IMR-90 (cell line): Measurements from ENCODE around the gene ATG5. TPM values are rescaled to one million over a fixed set of nuclear protein-coding genes. Genes with fewer than 3 reads are reported as not detected.

Source experiments
- ATAC-seq: fragments of 200-7000 bp; cut with Tn5 transposase; 2 replicates; pipeline ENCODE4 v1.9.1; 2020; ENCODE audit warnings: low read depth, mild to moderate bottlenecking, moderate library complexity
- BruUV-seq: library from RNA; stranded (reverse); fragments of 400-500 nt; replicated peaks from 2 replicates; lab custom pipeline; 2021; lab: Mats Ljungman, UMichigan
- CTCF ChIA-PET: fragments of 300-600 bp; formaldehyde crosslinking; extraction: SDS; loops from one replicate; lab custom pipeline; 2021; ENCODE audit warnings: antibody characterized with exemption; lab: Yijun Ruan, JAX
- POLR2A ChIA-PET: fragments of 300-600 bp; sonication (Branson Sonifier 250); formaldehyde crosslinking; loops from one replicate; lab custom pipeline; 2022; ENCODE audit warnings: antibody characterized with exemption; ENCODE audit not compliant: unreplicated experiment; lab: Charles Lee
- DNase-seq: peaks from one replicate; pipeline ENCODE4 v3.0.0; 2013
- H2AFZ ChIP-seq: replicated peaks from 2 replicates; pipeline ENCODE3; 2013; ENCODE audit warnings: low read length, mild to moderate bottlenecking; ENCODE audit not compliant: poor library complexity
- H2AK5ac ChIP-seq: 2 replicates; pipeline ENCODE4 v1.6.1; 2013; ENCODE audit warnings: low read depth, low read length, inconsistent platforms
- H2AK9ac ChIP-seq: replicated peaks from 2 replicates; pipeline ENCODE3; 2013; ENCODE audit warnings: mild to moderate bottlenecking, low read depth, low read length, moderate library complexity; ENCODE audit not compliant: poor library complexity
- H2BK120ac ChIP-seq: 2 replicates; pipeline ENCODE4 v1.6.1; 2013; ENCODE audit warnings: low read depth, low read length, inconsistent platforms
- H2BK15ac ChIP-seq: 3 replicates; pipeline ENCODE4 v1.6.1; 2013; ENCODE audit warnings: low read depth, low read length, inconsistent platforms
- H2BK20ac ChIP-seq: 2 replicates; pipeline ENCODE4 v1.6.1; 2013; ENCODE audit warnings: low read depth, mild to moderate bottlenecking, inconsistent platforms, low read length, moderate library complexity
- H2BK5ac ChIP-seq: 2 replicates; pipeline ENCODE4 v1.6.1; 2013; ENCODE audit warnings: mild to moderate bottlenecking, low read depth, low read length, inconsistent platforms; ENCODE audit not compliant: poor library complexity, severe bottlenecking
- H3K14ac ChIP-seq: replicated peaks from 2 replicates; pipeline ENCODE4 v1.6.1; 2013; ENCODE audit warnings: low read depth, low read length, inconsistent platforms
- H3K18ac ChIP-seq: 2 replicates; pipeline ENCODE4 v1.6.1; 2013; ENCODE audit warnings: low read depth, low read length, control low read depth
- H3K23ac ChIP-seq: 2 replicates; pipeline ENCODE4 v1.6.1; 2013; ENCODE audit warnings: low read depth, low read length, inconsistent platforms
- H3K27ac ChIP-seq: 2 replicates; pipeline ENCODE4 v1.5.1; 2013; ENCODE audit warnings: mild to moderate bottlenecking, control low read depth, low read length; ENCODE audit not compliant: insufficient read depth
- H3K27me3 ChIP-seq: 2 replicates; pipeline ENCODE4 v1.6.1; 2013; ENCODE audit warnings: low read length; ENCODE audit not compliant: control insufficient read depth, insufficient read depth
- H3K36me3 ChIP-seq: 2 replicates; pipeline ENCODE4 v1.6.1; 2013; ENCODE audit warnings: low read length, mixed read lengths; ENCODE audit not compliant: control insufficient read depth, insufficient read depth
- H3K4ac ChIP-seq: 2 replicates; pipeline ENCODE4 v1.6.1; 2013; ENCODE audit warnings: low read depth, low read length, inconsistent platforms
- H3K4me1 ChIP-seq: 2 replicates; pipeline ENCODE4 v1.6.1; 2013; ENCODE audit warnings: low read length, mixed read lengths; ENCODE audit not compliant: control insufficient read depth, insufficient read depth
- H3K4me2 ChIP-seq: 2 replicates; pipeline ENCODE4 v1.6.1; 2013; ENCODE audit warnings: low read depth, mild to moderate bottlenecking, control low read depth, low read length, moderate library complexity
- H3K4me3 ChIP-seq: 2 replicates; pipeline ENCODE4 v1.5.1; 2013; ENCODE audit warnings: low read depth, mild to moderate bottlenecking, control low read depth, low read length, moderate library complexity; ENCODE audit not compliant: insufficient read depth
- H3K56ac ChIP-seq: 2 replicates; pipeline ENCODE4 v1.6.1; 2013; ENCODE audit warnings: low read length, inconsistent platforms; ENCODE audit not compliant: insufficient read depth; ENCODE audit errors: extremely low read depth
- H3K79me1 ChIP-seq, 2 experiments: 2 replicates each; pipeline ENCODE4 v1.6.1; 2013; ENCODE audit warnings: low read length in 2 of 2, inconsistent platforms in 1 of 2, low read depth in 1 of 2
- H3K9ac ChIP-seq: 2 replicates; pipeline ENCODE4 v1.6.1; 2013; ENCODE audit warnings: low read depth, low read length, control low read depth
- H3K9me1 ChIP-seq: 2 replicates; pipeline ENCODE4 v1.6.1; 2013; ENCODE audit warnings: low read length, inconsistent platforms; ENCODE audit not compliant: insufficient read depth
- H3K9me3 ChIP-seq: 2 replicates; pipeline ENCODE4 v1.6.1; 2013; ENCODE audit warnings: low read length; ENCODE audit not compliant: control insufficient read depth, insufficient read depth
- H4K20me1 ChIP-seq: 2 replicates; pipeline ENCODE4 v1.6.1; 2013; ENCODE audit warnings: low read length, inconsistent platforms; ENCODE audit not compliant: insufficient read depth
- H4K5ac ChIP-seq: 2 replicates; pipeline ENCODE4 v1.6.1; 2013; ENCODE audit warnings: mild to moderate bottlenecking, low read depth, low read length, control low read depth
- H4K8ac ChIP-seq, 2 experiments: 2 replicates each; pipeline ENCODE4 v1.6.1; 2013; ENCODE audit warnings: low read depth in 2 of 2, low read length in 2 of 2, control low read depth in 1 of 2, inconsistent platforms in 1 of 2
- H4K91ac ChIP-seq: 2 replicates; pipeline ENCODE4 v1.6.1; 2013; ENCODE audit warnings: low read depth, low read length, inconsistent platforms; ENCODE audit not compliant: insufficient read depth
- MAFK ChIP-seq: IDR thresholded peaks from 2 replicates; pipeline ENCODE4 v1.6.1; 2012; ENCODE audit warnings: low read depth, low read length, improper control_type of control experiment
- RCOR1 ChIP-seq: IDR thresholded peaks from 2 replicates; pipeline ENCODE4 v1.6.1; 2012; ENCODE audit warnings: mild to moderate bottlenecking, low read length, improper control_type of control experiment; ENCODE audit not compliant: insufficient replicate concordance
- WGBS, 2 experiments: methylation state at CpG; one replicate each; pipeline versions ENCODE4 v1.1.5 to v1.1.7; 2013; ENCODE audit warnings: missing lambda C conversion rate in 2 of 2; ENCODE audit not compliant: insufficient read length in 1 of 2; ENCODE audit errors: extremely low coverage in 2 of 2; 5-methylcytosine and 5-hydroxymethylcytosine counted together
- dilution Hi-C: fragments of 300-500 bp; cut with HindIII; formaldehyde crosslinking; loops from one replicate; pipeline ENCODE4 v1.14.3; 2018; ENCODE audit warnings: low sequenced_read_pairs; ENCODE audit not compliant: unreplicated experiment
- in situ Hi-C: fragments of 300-500 bp; cut with MboI; formaldehyde crosslinking; loops from 3 replicates; pipeline ENCODE4 v1.14.3; 2019; ENCODE audit warnings: low sequenced_read_pairs, inconsistent platforms, mixed read lengths
- intact Hi-C: fragments of 100-400 bp; cut with micrococcal nuclease; formaldehyde crosslinking; loops from 2 replicates; pipeline ENCODE4 v1.10.0; 2022
- polyA plus RNA-seq, 3 experiments: library from polyadenylated mRNA; depleted of rRNA; stranded (reverse); fragments of >200 nt; gene quantifications; 2 replicates each; pipeline ENCODE4 v1.2.3, GENCODE V29; 2012; ENCODE audit warnings: low replicate concordance in 1 of 3
- total RNA-seq: library from RNA; depleted of rRNA; stranded (reverse); fragments of >200 nt; gene quantifications from 2 replicates; pipeline ENCODE4 v1.2.3, GENCODE V29; 2012
- TF ChIP-seq, protein P1 (sequence below): fragments of 150-350 bp; IDR thresholded peaks from 2 replicates; pipeline ENCODE4 v1.6.1; 2017; ENCODE audit warnings: mild to moderate bottlenecking, antibody characterized with exemption, low read length, low read depth

Gene ATG5
- total and polyA plus RNA-seq, 2 of the 4 experiments (the other 2 are of a cell fraction), result 13.5 to 28.0 TPM

DNA sequence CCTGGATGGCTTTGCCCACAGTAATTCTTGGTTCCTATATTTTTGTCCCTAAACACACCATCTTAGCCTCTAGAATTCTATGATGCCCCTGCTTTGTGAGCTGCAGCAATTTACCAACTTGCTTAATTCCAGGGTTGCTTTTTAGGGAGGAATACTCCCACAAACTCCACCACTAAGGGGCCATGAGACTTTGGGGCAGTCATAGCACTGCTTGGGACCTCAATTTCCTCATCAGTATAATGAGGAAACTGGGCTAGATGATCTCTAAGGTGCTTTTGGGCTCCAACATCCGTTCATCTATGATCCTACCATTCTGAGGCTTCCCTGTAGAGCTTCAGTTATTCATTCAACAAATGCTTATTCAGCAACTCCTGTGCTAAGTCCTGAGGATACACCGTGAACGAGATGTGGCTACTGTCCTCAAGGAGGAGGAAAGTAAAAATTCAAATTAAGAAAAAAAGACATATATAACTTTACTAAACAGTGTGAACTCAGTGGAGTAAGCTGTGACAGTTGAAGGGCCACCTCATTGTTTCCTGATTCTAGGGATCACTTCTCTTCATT is 164.2 kb downstream of the ATG5 start:
- H4K20me1 ChIP-seq, result no peaks in the 10 kb centered on the region
- H3K9me3 ChIP-seq, result no peaks in the 10 kb centered on the region
- H3K4me2 ChIP-seq, result no peak overlapping the region
- intact Hi-C loops (no loop called here), dilution Hi-C loops (no loop called here), in situ Hi-C loops (no loop called here)
- no peaks in the 10 kb centered on the region for H3K36me3 ChIP-seq
- peak overlapping the region; percentile 41; the same call in 1 of the 2 replicates for H2BK120ac ChIP-seq
- H2BK5ac ChIP-seq, result no peak overlapping the region
- no peak overlapping the region for H2AK9ac ChIP-seq
- TF ChIP-seq RCOR1, result no peak
- TF ChIP-seq, protein P1, sequence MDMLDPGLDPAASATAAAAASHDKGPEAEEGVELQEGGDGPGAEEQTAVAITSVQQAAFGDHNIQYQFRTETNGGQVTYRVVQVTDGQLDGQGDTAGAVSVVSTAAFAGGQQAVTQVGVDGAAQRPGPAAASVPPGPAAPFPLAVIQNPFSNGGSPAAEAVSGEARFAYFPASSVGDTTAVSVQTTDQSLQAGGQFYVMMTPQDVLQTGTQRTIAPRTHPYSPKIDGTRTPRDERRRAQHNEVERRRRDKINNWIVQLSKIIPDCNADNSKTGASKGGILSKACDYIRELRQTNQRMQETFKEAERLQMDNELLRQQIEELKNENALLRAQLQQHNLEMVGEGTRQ, result no peak
- TF ChIP-seq MAFK, result peak; percentile 67
- CTCF ChIA-PET, result interaction anchor here (0.5 to 0.7 kb wide), 2 partner anchors 28 to 171 kb away, joined by 3 read pairs; no protein-coding TSS in a partner anchor
- no TSS peak for BruUV-seq
- H3K4ac ChIP-seq, result peak overlapping the region; percentile 78; the same call in 1 of the 2 replicates
- peak overlapping the region; percentile 98; the same call in 2 of the 3 replicates for H2BK15ac ChIP-seq
- H2BK20ac ChIP-seq, result peak overlapping the region; percentile 70
- no peak overlapping the region for H3K56ac ChIP-seq
- peak overlapping the region; percentile 39; the same call in 1 of the 2 replicates for H4K91ac ChIP-seq
- DNase-seq, result no peak
- no peak overlapping the region for H4K5ac ChIP-seq
- H3K9ac ChIP-seq, result no peak overlapping the region
- H3K14ac ChIP-seq, result no peak overlapping the region
- H3K9me1 ChIP-seq, result peaks cover 36% of the 10 kb centered on the region
- POLR2A ChIA-PET, result no interaction called here
- no peaks in the 10 kb centered on the region for H3K27me3 ChIP-seq
- no peak overlapping the region for H2AFZ ChIP-seq
- no peak overlapping the region for H3K23ac ChIP-seq
- no peaks in the 10 kb centered on the region for H3K79me1 ChIP-seq
- no peak overlapping the region for H4K8ac ChIP-seq
- H3K4me1 ChIP-seq, result peaks cover 29% of the 10 kb centered on the region
- H2AK5ac ChIP-seq, result peak overlapping the region; percentile 31; the same call in 1 of the 2 replicates
- no peak overlapping the region for H3K18ac ChIP-seq
- WGBS, 2 experiments, result no CpG with 5 or more reads among the region's 3 CpGs
- H3K4me3 ChIP-seq, result no peak overlapping the region
- no peak overlapping the region for H3K27ac ChIP-seq
- ATAC-seq, result no peak
